GM21619 (cell line): ENCODE measurements around the gene DNAH7.

ENCODE experiments used
- ATAC-seq: cut with Tn5 transposase; IDR thresholded peaks from one replicate; pipeline ENCODE4 v1.9.1; 2021; ENCODE audit not compliant: unreplicated experiment

The DNAH7 gene

GRCh38 chr2:195871326-195871725 lies 197.3 kb downstream of the DNAH7 start:
- no peak for ATAC-seq

GRCh38 chr2:195864316-195864715 lies 204.3 kb downstream of the DNAH7 start:
- no peak for ATAC-seq

GRCh38 chr2:195863564-195863963 lies 205.1 kb downstream of the DNAH7 start:
- ATAC-seq, result no peak

GRCh38 chr2:195863121-195863520 lies 205.5 kb downstream of the DNAH7 start:
- ATAC-seq, result no peak

- ATAC-seq, result no peak
Measured at GRCh38 chr2:195861821-195862220, 206.8 kb downstream of the DNAH7 start.

- ATAC-seq, result no peak
Measured at GRCh38 chr2:195859513-195859912, 209.1 kb downstream of the DNAH7 start.

GRCh38 chr2:195857132-195857531 lies 211.5 kb downstream of the DNAH7 start:
- no peak for ATAC-seq

GRCh38 chr2:195850764-195851163 lies 217.9 kb downstream of the DNAH7 start:
- no peak for ATAC-seq

- ATAC-seq, result no peak
Measured at GRCh38 chr2:195848119-195848899, 220.3 kb downstream of the DNAH7 start.

GRCh38 chr2:195842932-195843331 lies 225.7 kb downstream of the DNAH7 start:
- ATAC-seq, result no peak

GRCh38 chr2:195838002-195838401 lies 230.6 kb downstream of the DNAH7 start:
- no peak for ATAC-seq

GRCh38 chr2:195836002-195836401 lies 232.6 kb downstream of the DNAH7 start:
- ATAC-seq, result no peak

GRCh38 chr2:195834836-195835235 lies 233.8 kb downstream of the DNAH7 start:
- ATAC-seq, result no peak

- no peak for ATAC-seq
Measured at GRCh38 chr2:195830968-195831950, 237.4 kb downstream of the DNAH7 start.

- no peak for ATAC-seq
Measured at GRCh38 chr2:195824478-195824877, 244.2 kb downstream of the DNAH7 start.

- ATAC-seq, result no peak
Measured at GRCh38 chr2:195823206-195823605, 245.4 kb downstream of the DNAH7 start.

- no peak for ATAC-seq
Measured at GRCh38 chr2:195821566-195821932, 247.1 kb downstream of the DNAH7 start.

GRCh38 chr2:195820867-195821565 lies 247.6 kb downstream of the DNAH7 start:
- ATAC-seq, result no peak

- no peak for ATAC-seq
Measured at GRCh38 chr2:195820373-195820772, 248.3 kb downstream of the DNAH7 start.

- ATAC-seq, result no peak
Measured at GRCh38 chr2:195819276-195819675, 249.4 kb downstream of the DNAH7 start.

- no peak for ATAC-seq
Measured at GRCh38 chr2:195818526-195818925, 250.1 kb downstream of the DNAH7 start.
